GM12873 (cell line): ENCODE results near the gene KRT12.

Source experiments
- TF ChIP-seq, protein P1 (sequence below): IDR thresholded peaks from 2 replicates; pipeline ENCODE4 v1.5.1; 2012; ENCODE audit warnings: low read depth, mild to moderate bottlenecking, moderate library complexity, low read length, control low read depth; ENCODE audit not compliant: insufficient read depth; ENCODE audit errors: missing control alignments

Gene KRT12

DNA sequence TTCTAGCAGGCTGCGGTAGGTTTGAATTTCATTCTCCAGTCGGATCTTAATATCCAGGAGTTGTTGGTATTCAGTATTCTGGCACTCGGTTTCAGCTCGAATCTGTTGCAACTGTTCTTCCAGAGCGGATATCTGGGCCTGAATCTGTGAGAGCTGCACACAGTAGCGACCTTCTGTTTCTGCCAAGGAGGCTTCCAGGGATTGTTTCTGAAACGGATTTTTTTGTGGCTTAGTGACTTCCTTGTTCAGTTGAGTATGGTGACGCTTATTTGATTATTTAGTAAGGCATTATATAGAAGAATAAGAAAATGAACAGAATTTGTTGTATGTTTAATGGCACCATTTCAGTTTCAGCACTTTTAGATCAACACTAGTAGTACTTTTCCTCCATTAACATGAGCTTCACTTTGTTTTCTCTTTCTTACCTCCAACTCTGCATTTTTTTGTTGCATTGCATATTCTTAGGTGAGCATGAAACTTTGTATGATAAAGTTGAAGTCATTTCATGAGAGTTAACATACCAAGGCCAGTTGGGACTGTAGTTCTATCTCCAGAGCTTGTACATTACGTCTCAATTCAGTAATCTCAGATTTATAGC lies 47.4 kb downstream of the KRT12 start:
- TF ChIP-seq, protein P1, sequence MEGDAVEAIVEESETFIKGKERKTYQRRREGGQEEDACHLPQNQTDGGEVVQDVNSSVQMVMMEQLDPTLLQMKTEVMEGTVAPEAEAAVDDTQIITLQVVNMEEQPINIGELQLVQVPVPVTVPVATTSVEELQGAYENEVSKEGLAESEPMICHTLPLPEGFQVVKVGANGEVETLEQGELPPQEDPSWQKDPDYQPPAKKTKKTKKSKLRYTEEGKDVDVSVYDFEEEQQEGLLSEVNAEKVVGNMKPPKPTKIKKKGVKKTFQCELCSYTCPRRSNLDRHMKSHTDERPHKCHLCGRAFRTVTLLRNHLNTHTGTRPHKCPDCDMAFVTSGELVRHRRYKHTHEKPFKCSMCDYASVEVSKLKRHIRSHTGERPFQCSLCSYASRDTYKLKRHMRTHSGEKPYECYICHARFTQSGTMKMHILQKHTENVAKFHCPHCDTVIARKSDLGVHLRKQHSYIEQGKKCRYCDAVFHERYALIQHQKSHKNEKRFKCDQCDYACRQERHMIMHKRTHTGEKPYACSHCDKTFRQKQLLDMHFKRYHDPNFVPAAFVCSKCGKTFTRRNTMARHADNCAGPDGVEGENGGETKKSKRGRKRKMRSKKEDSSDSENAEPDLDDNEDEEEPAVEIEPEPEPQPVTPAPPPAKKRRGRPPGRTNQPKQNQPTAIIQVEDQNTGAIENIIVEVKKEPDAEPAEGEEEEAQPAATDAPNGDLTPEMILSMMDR: no peak

DNA sequence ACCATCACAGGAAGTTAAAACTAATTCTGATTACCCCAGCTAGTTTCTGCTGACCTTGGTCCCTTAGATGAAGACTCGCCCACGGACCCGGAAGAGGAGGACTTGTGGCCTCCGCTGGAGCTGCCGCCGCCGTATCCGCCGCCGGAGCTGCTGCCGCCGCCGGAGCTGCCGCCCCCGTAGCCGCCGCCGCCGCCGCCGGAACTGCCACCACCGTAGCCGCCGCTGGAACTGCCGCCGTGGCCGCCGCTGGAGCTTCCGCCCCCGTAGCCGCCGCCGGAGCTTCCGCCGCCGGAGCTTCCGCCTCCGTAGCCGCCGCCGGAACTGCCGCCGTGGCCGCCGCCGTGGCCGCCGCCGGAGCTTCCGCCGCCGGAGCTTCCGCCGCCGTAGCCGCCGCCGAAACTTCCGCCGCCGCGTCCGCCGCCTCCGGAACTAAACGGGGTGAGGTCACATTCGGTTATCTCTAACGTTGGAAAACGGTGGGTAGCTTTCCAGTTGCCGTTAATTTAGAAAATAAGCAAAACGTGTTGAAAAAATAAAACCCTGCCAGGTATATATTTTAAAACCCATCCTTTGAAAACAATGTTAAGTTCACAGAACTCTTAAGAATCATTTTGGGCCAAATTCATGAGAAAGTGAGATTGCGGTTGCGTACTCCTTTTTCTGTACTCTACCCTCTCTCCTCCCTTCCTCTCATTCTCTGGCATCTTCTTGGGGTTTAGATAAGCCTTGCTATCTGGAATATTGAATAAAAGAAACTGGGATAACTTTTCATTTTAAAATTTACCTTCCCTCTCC lies 48.1 kb downstream of the KRT12 start:
- TF ChIP-seq, protein P1: no peak

DNA sequence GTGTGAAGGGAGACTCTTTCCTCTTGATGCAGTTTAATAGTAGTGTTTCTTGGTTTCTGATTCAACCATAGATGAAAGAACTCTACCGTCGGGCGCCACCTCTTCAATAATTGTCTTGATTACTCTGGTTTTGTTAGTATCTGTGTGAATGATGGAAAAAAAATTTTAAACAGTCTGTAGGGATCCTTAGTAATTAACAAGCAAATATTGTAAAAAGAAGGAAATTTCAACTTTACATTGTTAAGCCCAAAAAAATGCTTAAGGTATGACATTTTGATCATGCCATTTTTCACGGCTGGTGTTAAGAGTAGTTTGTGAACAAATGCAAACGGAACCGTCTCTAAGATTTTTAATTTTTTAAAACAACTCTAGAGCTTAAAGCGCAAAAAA lies 48.7 kb downstream of the KRT12 start:
- TF ChIP-seq, protein P1: no peak

DNA sequence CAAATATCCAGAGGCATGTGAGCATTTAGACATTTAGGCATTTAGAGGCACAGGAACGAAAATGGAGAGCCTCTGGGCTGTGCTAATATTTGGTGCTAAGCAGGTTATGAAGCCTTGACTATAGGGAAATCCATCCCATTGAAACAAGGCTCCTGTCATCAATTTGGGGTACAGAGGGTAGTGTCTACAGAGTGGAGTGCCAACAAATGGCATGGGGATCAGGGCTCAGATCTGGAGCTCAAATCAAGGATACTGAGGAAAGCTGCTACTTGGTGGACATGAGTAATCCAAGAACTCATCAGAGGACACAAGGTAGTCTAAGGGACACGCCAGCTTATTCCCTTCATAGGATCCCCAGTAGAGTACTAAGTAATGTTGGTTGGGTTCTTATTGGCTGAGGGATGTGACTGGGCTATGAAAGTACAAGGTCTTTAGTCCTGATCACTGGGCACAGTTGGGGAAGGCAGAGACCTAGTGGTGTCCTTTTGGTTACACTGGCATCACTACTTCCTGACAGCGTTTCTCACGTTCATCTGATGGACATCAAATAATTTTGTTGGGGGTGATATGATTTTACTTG lies 49.8 kb downstream of the KRT12 start:
- TF ChIP-seq, protein P1: no peak

DNA sequence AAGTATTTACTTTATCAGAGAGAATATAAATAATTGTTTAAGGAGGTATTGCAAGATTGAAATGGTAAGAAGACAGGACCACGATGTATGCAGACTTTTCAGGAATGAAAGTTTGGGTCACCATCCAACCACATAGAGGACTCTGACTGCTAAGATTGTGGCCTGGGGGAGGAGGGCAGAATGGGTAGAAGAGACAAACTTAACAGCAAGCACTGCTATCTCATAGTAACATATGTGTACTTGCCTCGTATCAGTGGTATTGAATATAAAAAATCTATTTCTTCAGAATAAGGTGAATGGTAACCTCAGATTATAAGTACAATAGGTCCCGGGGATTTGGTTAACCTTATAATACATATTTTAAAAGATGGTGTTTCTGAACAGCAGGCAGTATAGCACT lies 50.5 kb downstream of the KRT12 start:
- TF ChIP-seq, protein P1: no peak

DNA sequence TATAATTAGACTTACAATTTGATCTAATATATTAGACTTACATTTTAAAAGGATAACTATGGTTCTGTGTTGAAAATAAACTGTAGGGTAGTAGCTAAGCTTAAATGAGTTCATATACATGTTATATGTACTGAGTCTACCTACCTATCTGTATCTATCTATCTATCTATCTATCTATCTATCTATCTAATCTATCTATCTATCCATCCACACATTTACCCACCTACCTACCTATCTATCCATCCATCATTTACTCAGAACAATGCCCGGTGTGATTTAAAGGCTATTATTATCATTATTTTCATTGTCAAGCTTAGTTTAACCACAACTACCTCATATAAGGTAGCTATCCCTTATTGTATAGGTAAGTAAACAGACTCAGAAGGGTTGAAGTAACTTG lies 51.6 kb downstream of the KRT12 start:
- TF ChIP-seq, protein P1: no peak

DNA sequence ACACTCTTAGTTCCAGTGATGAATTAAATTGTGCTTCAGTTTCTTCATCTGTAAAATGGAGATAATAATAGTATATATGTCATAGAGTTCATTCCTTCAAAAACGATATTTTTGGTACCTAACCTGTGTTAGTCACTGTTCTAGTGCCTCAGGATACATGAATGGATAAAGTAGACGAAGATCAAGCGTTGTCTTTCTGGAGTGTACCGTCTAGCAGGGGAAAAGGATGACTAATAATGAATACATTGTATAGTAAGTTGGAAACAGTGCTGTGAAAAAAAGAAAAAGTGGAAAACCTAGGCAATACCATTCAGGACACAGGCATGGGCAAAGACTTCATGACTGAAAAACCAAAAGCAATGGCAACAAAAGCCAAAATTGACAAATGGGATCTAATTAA lies 53.2 kb downstream of the KRT12 start:
- TF ChIP-seq, protein P1: no peak
